ENCODE data around the gene CNOT10.
"Not testable (repeated sequence)": the region's sequence is repeated elsewhere in the genome, so short reads cannot be mapped to it uniquely, and the experiment has no call there.

Gene CNOT10

GRCh38 chr3:32691847-32692246, 6.9 kb downstream of the CNOT10 start:
- no peak for DNase-seq

GRCh38 chr3:32696523-32696922, 11.5 kb downstream of the CNOT10 start:
- DNase-seq: no peak

- no peak for DNase-seq
Observed at GRCh38 chr3:32698506-32698905, 13.5 kb downstream of the CNOT10 start.

GRCh38 chr3:32699429-32699828, 14.4 kb downstream of the CNOT10 start:
- no peak for DNase-seq

- DNase-seq: no peak
Observed at GRCh38 chr3:32700244-32700643, 15.3 kb downstream of the CNOT10 start.

- no peak for DNase-seq
Observed at GRCh38 chr3:32703491-32703972, 18.5 kb downstream of the CNOT10 start.

- DNase-seq: no peak
Observed at GRCh38 chr3:32705232-32705631, 20.2 kb downstream of the CNOT10 start.

- DNase-seq: no peak
Observed at GRCh38 chr3:32706348-32707025, 21.5 kb downstream of the CNOT10 start.

GRCh38 chr3:32707026-32707370, 22.0 kb downstream of the CNOT10 start:
- no peak for DNase-seq

GRCh38 chr3:32708672-32709283, 23.8 kb downstream of the CNOT10 start:
- DNase-seq: no peak

- DNase-seq: no peak
Observed at GRCh38 chr3:32709346-32709745, 24.4 kb downstream of the CNOT10 start.

GRCh38 chr3:32712506-32713055, 27.6 kb downstream of the CNOT10 start:
- no peak for DNase-seq

GRCh38 chr3:32713181-32713580, 28.2 kb downstream of the CNOT10 start:
- DNase-seq: no peak

GRCh38 chr3:32719335-32719734, 34.3 kb downstream of the CNOT10 start:
- DNase-seq: no peak

- no peak for DNase-seq
Observed at GRCh38 chr3:32719931-32720330, 34.9 kb downstream of the CNOT10 start.

GRCh38 chr3:32725721-32726120, 40.7 kb downstream of the CNOT10 start:
- no peak for DNase-seq

- peak; percentile 4 for DNase-seq
Observed at GRCh38 chr3:32733631-32734229, 48.7 kb downstream of the CNOT10 start.

GRCh38 chr3:32734756-32735155, 49.8 kb downstream of the CNOT10 start:
- DNase-seq: no peak

- DNase-seq: not testable (repeated sequence)
Observed at GRCh38 chr3:32743470-32743869, 58.5 kb downstream of the CNOT10 start.

GRCh38 chr3:32743934-32744333, 58.9 kb downstream of the CNOT10 start:
- no peak for DNase-seq

GRCh38 chr3:32751377-32751776, 66.4 kb downstream of the CNOT10 start:
- no peak for DNase-seq

- no peak for DNase-seq
Observed at GRCh38 chr3:32755761-32756160, 70.8 kb downstream of the CNOT10 start.

GRCh38 chr3:32757618-32758374, 72.8 kb downstream of the CNOT10 start:
- DNase-seq: no peak

Measured in SHP77 treated with DMSO at 0.1 percent for 48 hours (cell line).